ENCODE data around the gene SMCO4. TPM values are rescaled to one million over a fixed set of nuclear protein-coding genes. Genes with fewer than 3 reads are reported as not detected.

The SMCO4 gene
- total RNA-seq, 6 experiments from 2014 or later, result 8.6 to 13.1 (median 11.0) TPM

DNA sequence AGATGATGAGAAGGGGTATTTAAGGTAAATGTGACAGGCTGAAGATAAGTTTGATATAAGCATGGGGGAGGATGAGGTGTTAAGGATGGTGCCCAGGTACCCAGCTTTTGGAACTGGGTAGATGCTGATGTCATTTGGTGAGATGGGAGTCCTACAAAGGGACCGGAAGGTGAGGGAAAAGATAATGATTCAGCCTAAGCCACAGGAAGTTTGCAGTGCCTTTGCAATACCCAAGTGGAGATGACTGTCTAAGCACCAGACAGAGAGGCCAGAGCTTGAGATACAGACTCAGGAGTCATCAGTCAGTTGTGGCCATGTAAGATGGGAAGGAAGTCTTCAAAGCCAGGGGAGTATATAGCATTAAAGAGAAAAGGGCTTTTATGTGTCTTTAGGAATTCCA, 30.0 kb upstream of the SMCO4 start:
- Mint-ChIP-seq H3K27ac (no peak overlapping the region), H3K4me3 (no peak overlapping the region), H3K4me1 (ENCODE audit: low read depth) (peaks cover 46% of the 10 kb centered on the region), H3K27me3 (ENCODE audit: insufficient read depth) (no peaks in the 10 kb centered on the region), H3K9me3 (peaks cover 14% of the 10 kb centered on the region), H3K36me3 (ENCODE audit: low read depth) (peaks cover 8% of the 10 kb centered on the region)
- no peak for TF ChIP-seq CTCF (IDR thresholded peaks at IDR 0.05)
- DNase-seq, result peak; percentile 11

DNA sequence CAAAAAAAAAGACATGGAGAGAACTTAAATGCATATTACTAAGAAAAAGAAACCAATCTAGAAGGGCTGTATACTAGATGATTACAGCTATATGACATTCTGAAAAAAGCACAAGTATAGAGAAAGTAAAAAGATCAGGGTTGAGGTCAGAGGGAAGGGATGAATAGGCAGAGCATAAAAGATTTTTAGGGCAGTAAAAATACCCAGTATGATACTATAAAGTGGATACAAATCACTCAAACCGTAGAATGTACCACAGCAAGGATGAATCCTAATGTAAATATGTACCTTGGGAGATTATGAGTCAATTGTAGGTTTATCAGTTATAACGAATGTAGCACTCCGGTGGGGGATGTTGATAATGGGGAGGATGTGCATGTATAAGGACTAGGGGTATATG, 29.4 kb upstream of the SMCO4 start:
- no peak for DNase-seq
- Mint-ChIP-seq H3K9me3 (peaks cover 14% of the 10 kb centered on the region), H3K27ac (no peak overlapping the region), H3K27me3 (ENCODE audit: insufficient read depth) (no peaks in the 10 kb centered on the region), H3K36me3 (ENCODE audit: low read depth) (peaks cover 8% of the 10 kb centered on the region), H3K4me1 (ENCODE audit: low read depth) (peaks cover 40% of the 10 kb centered on the region), H3K4me3 (no peak overlapping the region)
- TF ChIP-seq CTCF (IDR thresholded peaks at IDR 0.05), result no peak

GRCh38 chr11:93572171-93572570, 29.0 kb upstream of the SMCO4 start:
- DNase-seq, result no peak
- Mint-ChIP-seq H3K27me3 (ENCODE audit: insufficient read depth) (no peaks in the 10 kb centered on the region), H3K36me3 (ENCODE audit: low read depth) (peaks cover 8% of the 10 kb centered on the region), H3K9me3 (peaks cover 14% of the 10 kb centered on the region), H3K4me3 (no peak overlapping the region), H3K27ac (no peak overlapping the region), H3K4me1 (ENCODE audit: low read depth) (peaks cover 35% of the 10 kb centered on the region)
- no peak for TF ChIP-seq CTCF (IDR thresholded peaks at IDR 0.05)

GRCh38 chr11:93571612-93572011, 28.4 kb upstream of the SMCO4 start:
- DNase-seq, result no peak
- H3K4me3 Mint-ChIP-seq, result no peak overlapping the region
- H3K27me3 Mint-ChIP-seq (ENCODE audit: insufficient read depth), result no peaks in the 10 kb centered on the region
- H3K36me3 Mint-ChIP-seq (ENCODE audit: low read depth), result peaks cover 8% of the 10 kb centered on the region
- H3K27ac Mint-ChIP-seq, result no peak overlapping the region
- TF ChIP-seq CTCF (IDR thresholded peaks at IDR 0.05), result no peak
- peaks cover 11% of the 10 kb centered on the region for H3K9me3 Mint-ChIP-seq
- peaks cover 30% of the 10 kb centered on the region for H3K4me1 Mint-ChIP-seq (ENCODE audit: low read depth)

DNA sequence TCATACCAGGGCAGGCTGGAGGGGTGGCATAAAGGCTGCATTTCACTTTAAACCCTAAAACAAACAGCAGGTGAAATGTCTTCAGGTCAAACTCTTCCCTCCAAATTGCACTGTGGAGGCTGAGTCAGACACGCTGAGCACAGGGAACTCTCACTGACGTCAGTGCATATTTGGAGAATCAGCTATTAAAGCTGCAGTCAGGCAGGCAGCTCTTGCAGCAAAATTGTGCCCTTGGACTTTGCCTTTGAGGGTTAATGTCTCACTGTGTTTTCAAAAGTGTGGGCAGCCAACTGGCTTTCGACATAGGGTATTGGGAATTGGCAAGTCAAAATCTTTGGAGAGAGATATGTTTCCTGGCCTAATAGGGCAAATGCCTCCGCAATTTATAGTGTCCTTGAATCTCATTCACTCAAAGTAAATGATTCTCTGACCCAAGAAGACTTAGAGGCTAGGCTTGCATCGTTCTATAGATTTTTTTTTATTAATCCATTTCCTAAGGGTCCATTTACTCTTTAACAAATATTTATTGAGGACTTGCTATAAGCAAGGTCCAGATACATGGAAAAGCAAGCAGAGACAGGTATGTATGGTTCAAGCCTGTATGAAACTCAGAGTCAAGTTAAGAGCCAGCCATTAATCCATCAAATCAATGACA, 27.7 kb upstream of the SMCO4 start:
- no peak overlapping the region for H3K4me3 Mint-ChIP-seq
- no peak overlapping the region for H3K27ac Mint-ChIP-seq
- H3K9me3 Mint-ChIP-seq, result peaks cover 7% of the 10 kb centered on the region
- no peak for TF ChIP-seq CTCF (IDR thresholded peaks at IDR 0.05)
- peaks cover 6% of the 10 kb centered on the region for H3K36me3 Mint-ChIP-seq (ENCODE audit: low read depth)
- H3K4me1 Mint-ChIP-seq (ENCODE audit: low read depth), result peaks cover 23% of the 10 kb centered on the region
- peaks cover 1% of the 10 kb centered on the region; the same call in 1 of the 2 replicates for H3K27me3 Mint-ChIP-seq (ENCODE audit: insufficient read depth)
- peak; percentile 44 for DNase-seq

All from HFFc6 (cell line).